DLD1 (cell line): Measurements from ENCODE around the gene DMTF1.
"Not testable (repeated sequence)": the region's sequence is repeated elsewhere in the genome, so short reads cannot be mapped to it uniquely, and the experiment has no call there.

ENCODE experiments used
- in situ Hi-C: cut with HindIII; loops from 2 replicates; pipeline ENCODE4 v1.10.0; 2017; ENCODE audit warnings: low sequenced_read_pairs

DMTF1 gene

DNA sequence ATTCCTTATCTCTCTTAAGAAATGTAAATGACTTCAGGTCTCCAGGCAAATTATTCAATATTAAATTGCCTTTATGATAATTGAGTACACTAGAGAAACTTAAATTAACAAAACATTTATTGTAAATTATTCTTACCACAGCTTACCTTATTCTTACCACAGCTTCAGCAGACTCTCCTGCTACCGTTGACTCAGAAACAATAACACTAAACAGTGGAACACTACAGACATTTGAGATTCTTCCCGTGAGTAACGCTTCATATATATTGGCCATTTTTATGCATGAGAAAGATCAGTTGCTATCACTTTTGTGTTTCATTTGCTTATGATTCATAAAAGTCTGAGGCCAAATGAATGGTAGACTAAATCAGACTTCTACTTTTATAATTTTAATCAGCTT lies 38.5 kb downstream of the DMTF1 start:
- in situ Hi-C loops, result no loop called here

DNA sequence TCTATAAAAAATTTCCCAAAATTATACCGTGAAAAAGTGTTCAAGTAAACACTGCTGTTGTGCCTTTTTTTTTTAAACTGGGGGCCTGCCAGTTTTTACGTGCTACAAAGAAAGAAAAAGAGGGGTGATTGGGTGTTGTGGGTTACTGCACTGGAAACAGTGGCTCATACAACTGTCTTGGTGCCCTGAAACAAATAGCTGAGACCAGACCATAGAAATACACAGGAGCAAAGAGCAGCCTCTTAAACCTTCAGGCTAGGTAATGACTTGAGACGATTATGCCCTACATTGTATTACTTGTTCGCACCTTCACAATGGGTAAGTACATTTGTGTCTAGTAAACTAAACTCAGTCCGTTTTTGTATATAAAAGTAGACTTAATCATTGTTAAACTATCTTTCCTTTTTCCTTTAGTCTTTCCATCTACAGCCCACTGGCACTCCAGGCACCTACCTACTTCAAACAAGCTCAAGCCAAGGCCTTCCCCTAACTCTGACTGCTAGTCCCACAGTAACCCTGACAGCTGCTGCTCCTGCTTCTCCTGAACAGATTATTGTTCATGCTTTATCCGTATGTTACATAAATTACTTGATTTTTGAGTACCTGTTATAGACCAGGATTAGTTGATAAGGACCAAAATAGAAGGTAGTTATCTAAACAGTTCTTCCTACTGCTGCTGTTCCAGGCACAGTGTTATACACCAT lies 40.7 kb downstream of the DMTF1 start:
- in situ Hi-C loops, result no loop called here

DNA sequence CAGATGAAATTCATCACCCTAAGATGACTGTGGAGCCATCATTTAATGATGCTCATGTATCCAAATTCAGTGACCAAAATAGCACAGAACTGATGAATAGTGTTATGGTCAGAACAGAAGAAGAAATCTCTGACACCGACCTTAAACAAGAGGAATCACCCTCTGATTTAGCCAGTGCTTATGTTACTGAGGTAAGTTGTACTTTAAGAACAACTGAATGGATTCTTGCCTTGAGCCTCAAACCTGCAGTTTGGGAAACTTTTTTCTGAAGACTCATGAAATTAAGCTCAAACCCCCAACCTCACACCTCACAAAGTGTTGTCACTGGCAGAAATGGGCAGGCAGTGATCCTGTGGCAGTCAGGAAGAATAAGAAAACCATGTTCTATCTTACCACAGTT lies 41.7 kb downstream of the DMTF1 start:
- in situ Hi-C loops, result no loop called here

DNA sequence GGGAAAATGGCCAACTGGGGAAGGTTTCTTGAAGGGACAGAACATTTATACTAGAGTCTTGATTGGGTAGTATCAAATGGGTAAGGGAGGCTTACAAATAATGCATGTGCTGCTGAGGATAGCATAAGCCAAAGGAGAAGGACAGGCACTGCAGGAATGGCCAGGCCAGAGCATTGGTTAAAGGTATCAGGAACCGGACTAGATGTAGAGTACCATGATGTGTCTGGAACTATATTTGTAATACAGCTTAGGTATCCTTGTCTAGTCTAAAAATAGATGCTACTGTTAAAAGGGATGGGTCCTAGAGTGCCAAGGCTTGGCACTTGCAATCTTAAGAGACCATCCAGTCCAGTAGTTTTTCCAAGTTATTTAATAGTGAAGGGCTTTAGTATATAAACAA lies 47.0 kb downstream of the DMTF1 start:
- in situ Hi-C loops, result no loop called here

DNA sequence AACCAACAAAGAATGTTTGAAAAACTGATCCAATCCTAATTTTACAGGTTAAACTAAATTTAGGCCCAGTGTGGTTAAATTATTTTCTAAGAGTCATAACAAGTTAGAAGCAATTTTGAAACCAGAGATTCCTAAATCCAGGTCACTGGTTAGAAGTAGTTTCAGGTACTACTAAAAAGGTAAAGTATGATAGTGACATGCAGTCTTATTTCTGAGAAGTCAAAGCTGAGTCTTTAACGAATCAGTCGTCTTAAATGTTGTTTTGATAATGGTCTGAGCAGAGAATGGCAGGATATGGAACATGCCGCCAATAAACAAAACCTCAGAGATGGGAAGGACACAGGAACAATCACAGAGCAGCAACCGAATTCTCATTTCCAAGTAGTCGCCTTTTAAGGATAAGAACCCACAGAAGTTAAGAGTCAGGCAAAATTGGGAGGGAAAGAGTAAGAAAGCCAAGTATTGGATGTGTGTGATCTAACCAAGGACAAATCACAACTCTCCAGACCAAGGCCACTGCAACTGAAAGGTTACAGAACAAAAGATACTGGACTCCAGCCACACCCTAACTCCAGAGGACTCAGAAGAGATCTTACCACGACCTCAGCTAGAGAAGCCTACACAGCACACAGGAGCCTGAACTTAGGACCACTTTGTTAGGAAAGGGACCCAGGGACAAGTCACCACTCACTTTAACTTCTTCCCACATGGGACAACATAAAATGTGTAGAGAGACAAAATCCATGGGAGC lies 47.6 kb downstream of the DMTF1 start:
- in situ Hi-C loops, result no loop called here

DNA sequence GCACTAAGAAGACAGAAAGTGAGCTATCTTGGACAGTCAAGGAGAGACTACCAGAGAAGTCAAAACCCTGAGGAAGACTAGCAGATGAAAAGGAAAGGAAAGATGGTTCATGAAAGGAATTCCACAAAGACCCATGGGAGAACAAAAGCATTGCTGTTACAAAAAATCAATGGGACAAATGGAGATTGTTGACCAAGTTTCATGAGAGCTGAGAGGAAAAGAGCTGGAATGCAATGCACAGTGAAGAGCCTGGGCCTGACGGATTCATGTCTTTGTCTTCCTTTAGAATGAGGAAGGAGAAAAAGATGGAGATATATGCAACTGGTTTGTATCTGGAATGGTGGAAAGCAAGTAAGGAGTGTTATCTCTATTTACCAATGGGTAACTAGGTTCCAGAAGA lies 50.0 kb downstream of the DMTF1 start:
- in situ Hi-C loops, result no loop called here

DNA sequence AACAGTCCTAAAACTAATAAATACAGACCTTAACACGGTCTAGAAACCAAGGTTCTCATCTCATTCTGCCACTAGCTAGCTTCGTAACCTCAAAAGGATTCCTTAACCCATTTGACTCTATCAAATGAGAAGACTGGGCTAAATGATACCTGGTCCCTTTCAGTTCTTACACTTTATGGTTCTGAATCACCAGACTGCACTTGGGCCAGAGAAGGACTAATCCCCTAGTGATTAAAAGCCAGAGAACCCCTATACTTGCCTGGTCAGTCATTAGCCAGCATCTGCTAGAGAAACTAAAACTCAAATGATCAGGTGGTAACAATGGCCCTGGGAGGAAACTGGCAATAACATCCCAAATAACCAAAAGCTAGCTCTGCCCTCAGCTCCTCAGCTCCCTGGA lies 50.5 kb downstream of the DMTF1 start:
- in situ Hi-C loops, result no loop called here

DNA sequence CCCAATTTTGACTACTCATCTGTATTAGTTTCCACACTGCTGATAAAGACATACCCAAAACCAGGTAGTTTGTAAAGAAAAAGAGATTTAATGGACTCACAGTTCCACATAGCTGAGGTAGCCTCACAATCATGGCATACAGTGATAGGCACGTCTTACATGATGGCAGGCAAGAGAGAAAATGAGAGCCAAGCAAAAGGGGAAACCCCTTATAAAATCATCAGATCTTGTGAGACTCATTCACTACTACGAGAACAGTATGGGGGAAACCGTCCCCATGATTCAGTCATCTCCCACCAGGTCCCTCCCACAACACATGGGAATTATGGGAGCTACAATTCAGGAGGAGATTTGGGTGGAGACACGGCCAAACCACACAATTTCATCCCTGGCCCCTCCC lies 51.7 kb downstream of the DMTF1 start:
- in situ Hi-C loops, result not testable (repeated sequence)

DNA sequence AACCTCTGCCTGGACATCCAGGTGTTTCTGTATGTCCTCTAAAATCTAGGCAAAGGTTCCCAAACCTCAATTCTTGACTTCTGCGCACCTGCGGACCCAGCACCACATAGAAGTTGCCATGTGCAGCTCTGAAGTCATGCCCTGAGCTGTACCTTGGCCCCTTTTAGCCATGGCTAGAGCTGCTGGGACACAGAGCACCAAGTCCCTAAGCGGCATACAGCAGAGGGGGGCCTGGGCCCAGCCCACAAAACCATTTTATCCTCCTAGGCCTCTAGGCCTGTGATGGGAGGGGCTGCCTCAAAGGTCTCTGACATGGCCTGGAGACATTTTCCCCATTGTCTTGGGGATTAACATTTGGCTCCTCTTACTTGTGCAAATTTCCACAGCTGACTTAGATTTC lies 52.7 kb downstream of the DMTF1 start:
- in situ Hi-C loops, result no loop called here

DNA sequence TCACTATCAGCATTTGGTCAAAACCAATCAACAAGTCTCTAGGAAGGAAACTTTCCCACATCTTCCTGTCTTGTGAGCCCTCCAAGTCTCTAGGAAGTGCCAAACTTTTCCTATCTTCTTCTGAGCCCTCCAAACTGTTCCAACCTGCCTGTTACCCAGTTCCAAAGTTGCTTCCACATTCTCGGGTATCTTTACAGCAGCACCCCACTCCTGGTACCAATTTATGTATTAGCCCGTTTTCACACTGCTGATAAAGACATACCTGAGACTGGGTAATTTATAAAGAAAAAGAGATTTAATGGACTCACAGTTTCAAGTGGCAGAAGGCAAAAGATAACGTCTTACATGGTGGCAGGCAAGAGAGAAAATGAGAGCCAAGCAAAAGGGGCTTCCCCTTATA lies 53.4 kb downstream of the DMTF1 start:
- in situ Hi-C loops, result not testable (repeated sequence)

DNA sequence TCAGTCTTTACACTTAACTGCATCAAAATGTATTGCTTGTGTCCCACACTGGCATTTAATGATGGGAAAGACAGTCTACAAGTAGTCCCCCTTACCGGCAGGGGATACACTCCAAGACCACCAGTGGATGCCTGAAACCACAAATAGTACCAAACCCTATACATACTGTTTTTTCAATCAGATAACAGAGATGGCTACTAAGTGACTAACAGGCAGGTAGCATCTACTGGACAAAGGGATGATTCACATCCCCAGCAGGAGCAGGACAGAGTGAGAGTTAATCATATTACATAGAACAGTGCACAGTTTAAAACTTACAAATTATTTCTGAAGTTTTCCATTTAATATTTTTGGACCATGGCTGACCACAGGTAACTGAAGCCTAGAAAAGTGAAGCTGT lies 54.1 kb downstream of the DMTF1 start:
- in situ Hi-C loops, result no loop called here

DNA sequence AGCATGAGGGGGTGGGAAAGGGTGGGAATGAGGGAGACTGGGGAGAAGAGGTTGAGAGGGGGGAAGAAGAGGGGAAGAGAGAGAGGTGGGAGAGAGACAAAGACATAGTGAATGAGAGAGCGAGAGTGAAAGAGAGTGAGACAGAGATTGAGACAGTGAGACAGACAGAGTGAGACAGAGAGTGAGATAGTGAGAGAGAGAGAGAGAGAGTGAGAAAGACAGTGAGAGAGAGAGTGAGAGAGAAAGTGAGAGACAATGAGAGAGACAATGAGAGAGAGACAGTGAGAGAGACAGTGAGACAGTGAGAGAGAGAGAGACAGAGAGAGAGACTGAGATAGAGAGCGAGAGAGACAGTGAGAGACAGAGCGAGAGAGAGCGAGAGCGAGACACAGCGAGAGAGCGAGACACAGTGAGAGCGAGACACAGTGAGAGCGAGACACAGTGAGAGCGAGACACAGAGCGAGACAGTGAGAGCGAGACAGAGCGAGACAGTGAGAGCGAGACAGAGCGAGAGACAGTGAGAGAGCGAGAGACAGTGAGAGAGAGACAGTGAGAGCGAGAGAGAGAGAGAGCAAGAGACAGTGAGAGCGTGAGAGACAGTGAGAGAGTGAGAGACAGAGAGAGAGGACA lies 57.2 kb downstream of the DMTF1 start:
- in situ Hi-C loops, result no loop called here

DNA sequence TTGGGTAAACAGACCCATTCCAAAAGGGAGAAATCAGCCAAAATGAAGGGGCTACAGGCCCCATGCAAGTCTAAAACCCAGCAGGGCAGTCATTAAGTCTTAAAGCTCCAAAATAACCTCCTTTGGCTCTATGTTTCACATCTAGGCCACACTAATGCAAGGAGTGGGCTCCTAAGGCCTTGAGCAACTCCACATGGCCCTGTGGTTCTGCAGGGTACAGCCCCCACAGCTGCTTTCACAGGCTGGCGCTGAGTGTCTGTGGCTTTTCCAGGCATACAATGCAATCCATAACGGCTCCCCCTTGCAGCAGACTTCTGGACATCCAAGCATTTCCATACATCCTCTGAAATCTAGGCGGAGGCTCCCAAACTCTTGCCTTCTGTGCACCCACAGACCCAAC lies 58.3 kb downstream of the DMTF1 start:
- in situ Hi-C loops, result no loop called here

DNA sequence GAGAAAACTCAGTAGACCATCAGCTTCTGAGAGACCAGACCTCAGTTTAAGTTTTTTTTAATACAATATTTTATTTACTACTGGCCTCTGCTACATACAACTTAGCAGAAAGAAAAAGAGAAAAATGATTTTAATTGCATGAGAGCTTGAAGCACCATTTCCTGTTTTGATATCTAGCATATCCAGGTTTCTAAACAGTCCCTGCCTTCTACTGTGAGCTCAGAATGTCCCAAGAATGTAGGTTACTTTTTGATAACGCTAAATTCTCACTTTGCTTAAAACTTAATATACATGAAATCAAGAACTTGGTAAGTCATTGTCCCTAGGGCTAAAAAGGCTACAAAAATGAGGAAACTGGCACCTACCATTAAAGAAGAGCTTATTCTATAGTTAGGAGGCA lies 60.2 kb downstream of the DMTF1 start:
- in situ Hi-C loops, result no loop called here

DNA sequence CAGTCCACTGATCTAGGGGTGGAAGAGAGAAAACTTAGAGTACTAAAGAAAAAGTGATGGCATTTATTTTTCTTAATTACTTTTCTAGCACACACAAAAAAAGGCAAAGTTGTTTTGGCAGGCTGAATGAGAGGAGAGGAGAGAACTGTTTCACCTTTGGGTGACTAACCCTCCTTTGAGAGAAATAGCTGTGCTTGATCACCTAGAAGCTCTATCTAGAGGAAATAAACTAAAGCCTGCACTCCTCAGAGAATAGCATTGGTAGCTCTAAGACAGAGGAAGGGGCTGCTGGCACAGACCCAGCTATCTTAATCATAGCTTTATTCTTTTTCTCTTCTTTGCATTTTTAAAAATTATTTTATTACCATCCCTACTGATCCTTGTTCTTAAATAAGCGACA lies 61.0 kb downstream of the DMTF1 start:
- in situ Hi-C loops, result no loop called here

DNA sequence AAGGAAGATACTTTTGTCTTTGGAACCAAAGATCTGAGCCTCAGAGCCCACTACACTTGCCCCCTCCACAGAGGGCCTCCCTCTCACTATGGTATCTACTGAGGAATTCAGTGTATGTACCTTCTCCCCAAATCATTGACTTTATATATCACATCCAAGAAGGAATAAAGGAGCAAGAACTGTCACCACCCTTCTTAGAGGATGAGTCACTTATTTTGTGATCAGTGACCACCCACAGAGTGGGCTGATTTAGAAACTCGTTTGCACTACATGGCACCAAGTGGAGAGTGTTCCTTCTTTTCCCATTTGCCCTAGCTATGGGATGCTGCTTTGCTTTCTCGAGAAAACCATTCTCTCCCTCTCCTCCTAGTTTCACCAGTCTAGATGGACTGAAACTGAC lies 61.6 kb downstream of the DMTF1 start:
- in situ Hi-C loops, result no loop called here

DNA sequence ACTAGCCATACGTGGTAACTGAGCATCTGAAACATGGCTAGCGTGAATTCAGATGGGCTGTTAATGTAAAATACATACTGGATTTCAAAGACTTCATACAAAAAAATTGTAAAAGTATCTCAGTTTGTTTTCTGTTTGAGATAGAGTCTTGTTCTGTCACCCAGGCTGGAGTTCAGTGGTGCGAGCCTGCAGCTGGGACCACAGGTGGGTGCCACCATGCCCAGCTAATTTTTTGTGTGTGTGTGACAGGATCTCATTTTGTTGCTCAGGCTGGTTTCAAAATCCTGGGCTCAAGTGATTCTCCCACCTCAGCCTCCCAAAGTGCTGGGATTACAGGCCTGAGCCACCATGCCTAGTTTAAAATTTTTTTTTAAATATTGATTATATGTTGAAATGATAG lies 62.8 kb downstream of the DMTF1 start:
- in situ Hi-C loops, result no loop called here

DNA sequence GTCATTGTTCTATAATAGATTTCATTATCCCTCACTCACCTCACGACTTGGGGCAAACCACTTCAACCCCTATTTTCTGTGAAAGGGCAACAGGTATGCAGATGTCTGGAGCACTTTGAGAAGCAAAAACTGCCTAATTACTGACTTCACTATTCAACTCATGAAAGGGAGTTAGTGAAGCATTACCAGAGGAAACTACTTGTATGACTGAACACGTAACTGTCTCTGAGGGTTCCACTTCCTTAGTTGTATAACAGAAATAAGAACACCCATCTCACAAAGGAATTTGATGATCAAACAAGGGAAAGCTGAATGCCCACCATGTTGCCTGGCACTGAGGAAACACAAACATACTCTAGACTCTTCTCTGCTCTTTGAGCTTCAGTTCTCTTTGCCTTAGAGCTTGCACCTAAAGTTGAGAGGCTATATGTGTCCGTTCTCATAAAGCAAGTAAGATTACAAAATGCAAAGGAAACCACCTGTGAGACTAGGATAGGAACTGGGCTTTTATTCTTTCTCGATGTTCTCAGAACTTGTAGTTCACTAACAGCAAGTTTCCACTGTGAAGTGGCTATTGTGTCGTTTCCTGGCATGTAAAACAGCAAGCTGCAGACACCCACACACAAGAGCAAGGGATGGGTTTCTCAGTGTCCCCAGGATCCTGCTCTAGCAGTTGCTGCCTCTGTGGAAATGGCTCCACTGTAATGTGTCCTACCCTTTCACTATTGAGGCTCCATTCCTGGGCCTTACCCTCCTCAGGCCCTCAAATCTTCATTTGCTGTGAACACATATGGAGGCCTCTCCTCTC lies 64.7 kb downstream of the DMTF1 start:
- in situ Hi-C loops, result no loop called here

DNA sequence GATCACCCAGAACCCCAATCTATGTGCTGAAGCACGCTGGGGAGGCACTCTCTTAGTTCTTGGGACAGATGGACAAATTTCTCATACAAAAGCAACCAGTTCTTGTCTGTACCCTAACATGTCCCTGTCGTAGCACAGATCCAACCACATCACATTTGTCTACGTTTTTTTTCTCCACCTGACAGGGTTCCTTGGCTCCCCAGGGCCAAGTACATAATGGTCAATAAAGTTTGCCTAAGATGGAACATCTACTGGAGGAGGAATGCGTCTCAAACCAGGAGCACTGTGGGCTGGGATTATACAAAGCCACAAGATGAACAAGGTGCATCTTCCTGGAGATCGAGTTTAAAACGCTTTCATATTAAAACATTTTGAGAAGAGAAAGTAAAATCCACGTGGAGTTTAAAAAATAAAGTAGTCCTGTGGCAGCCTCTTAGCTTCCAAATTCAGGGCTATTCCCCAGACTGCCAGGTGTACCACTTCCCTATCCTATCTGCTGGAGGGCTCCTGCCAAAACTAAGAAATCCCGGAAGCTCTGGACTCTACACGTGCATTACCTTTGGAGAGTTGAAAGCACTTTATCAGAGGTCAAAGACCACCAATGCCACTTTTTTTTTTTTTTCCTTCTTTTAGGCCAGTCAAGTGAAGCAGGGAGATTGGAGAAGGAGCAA lies 65.9 kb downstream of the DMTF1 start:
- in situ Hi-C loops, result no loop called here

DNA sequence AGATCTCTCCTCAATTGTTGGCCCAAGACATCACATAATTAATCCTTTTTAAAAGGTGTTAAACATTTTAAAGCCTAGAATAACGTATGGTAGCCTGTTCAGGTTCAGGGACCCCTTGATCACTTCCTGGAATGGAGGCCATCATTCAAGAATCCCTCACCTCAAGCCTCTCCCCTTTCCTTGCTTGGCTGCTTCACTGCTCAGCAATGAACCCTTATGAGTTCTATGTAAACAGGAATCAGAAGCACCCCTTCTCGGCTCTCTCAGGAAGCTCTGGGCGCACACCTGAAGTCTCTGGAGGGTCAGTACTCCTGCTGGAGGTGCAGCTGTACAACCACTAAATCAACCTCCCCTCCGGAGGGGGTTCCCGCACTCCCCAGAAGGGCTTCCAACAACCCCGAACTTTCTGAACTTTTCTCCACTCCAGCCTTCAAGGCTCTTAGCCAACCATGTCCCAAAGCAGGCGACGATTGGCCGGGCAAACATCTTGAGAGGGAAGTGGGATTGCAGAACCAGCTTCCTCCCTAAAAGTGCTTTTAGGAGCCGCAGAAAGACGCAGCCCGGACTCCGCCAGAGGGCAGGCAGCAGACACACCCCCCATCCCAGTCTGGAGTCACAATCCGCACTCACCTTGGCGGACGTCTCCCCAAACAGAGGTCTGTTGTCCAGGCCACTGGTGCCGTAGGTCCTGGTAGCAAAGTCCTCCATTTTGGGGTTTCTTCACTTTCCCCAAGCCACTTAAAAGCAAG lies 66.7 kb downstream of the DMTF1 start:
- in situ Hi-C loops, result no loop called here
